Stomach (tissue), 9 donors: ENCODE data around the gene CNRIP1. TPM values are rescaled to one million over a fixed set of nuclear protein-coding genes. Genes with fewer than 3 reads are reported as not detected.

ENCODE experiments used
- DNase-seq, 2 donors: peaks; one replicate each; pipeline versions ENCODE4 v3.0.0 to v3.0.0-alpha.2; 2013 to 2019
- H3K27ac ChIP-seq, 5 donors: fragments of 200-600 bp in 4 of 5; sonication (generic) in 4 of 5; one replicate each; pipeline ENCODE4 v1.5.1; 2013 to 2019; ENCODE audit warnings: mild to moderate bottlenecking in 1 of 5, moderate library complexity in 1 of 5
- H3K27me3 ChIP-seq, 3 donors: fragments of 200-600 bp; sonication (generic); one replicate each; pipeline ENCODE4 v1.5.1; 2017 to 2019; ENCODE audit warnings: mixed run types in 1 of 3
- H3K36me3 ChIP-seq, 4 donors: fragments of 200-600 bp; sonication (generic); 1 replicate in 3 of 4; 2 replicates in 1 of 4; pipeline ENCODE4 v1.5.1; 2016 to 2019
- H3K4me1 ChIP-seq, 4 donors: fragments of 200-600 bp; sonication (generic); one replicate each; pipeline ENCODE4 v1.5.1; 2016 to 2019
- H3K4me3 ChIP-seq, 4 donors: fragments of 200-600 bp; sonication (generic) in 3 of 4; one replicate each; pipeline ENCODE4 v1.5.1; 2016 to 2019; ENCODE audit warnings: mild to moderate bottlenecking in 1 of 4
- H3K9me3 ChIP-seq, 4 donors: fragments of 200-600 bp; sonication (generic); one replicate each; pipeline ENCODE4 v1.5.1; 2016 to 2019
- CTCF ChIP-seq, 7 experiments: fragments of 450-650 bp in 4 of 7; fragments of 200-600 bp in 3 of 7; sonication (generic) in 3 of 7; IDR thresholded peaks; one replicate each; pipeline ENCODE4 v1.5.1; 2016 to 2019; ENCODE audit warnings: antibody characterized with exemption in 7 of 7, control low read depth in 2 of 7, mild to moderate bottlenecking in 1 of 7
- EP300 ChIP-seq: sonication (generic); formaldehyde crosslinking; IDR thresholded peaks from one replicate; pipeline ENCODE4 v1.6.1; 2017; ENCODE audit warnings: antibody characterized with exemption
- POLR2A ChIP-seq, 4 donors: fragments of 450-650 bp; IDR thresholded peaks; one replicate each; pipeline ENCODE4 v1.6.1; 2016; ENCODE audit warnings: antibody characterized with exemption in 4 of 4, control low read depth in 2 of 4, mild to moderate bottlenecking in 1 of 4, moderate library complexity in 1 of 4
- POLR2AphosphoS5 ChIP-seq, 3 donors: sonication (generic); formaldehyde crosslinking; IDR thresholded peaks; one replicate each; pipeline ENCODE4 v1.6.1; 2016; ENCODE audit warnings: antibody characterized with exemption in 3 of 3
- WGBS, 5 donors: extraction: QIAGEN DNeasy Blood & Tissue Kit in 3 of 5; methylation state at CpG; one replicate each; pipeline versions ENCODE4 v1.1.5 to v1.1.7; 2013 to 2018; 5-methylcytosine and 5-hydroxymethylcytosine counted together
- intact Hi-C: fragments of 100-400 bp; cut with DNase I; formaldehyde crosslinking; loops from one replicate; pipeline ENCODE4 v1.15.1; 2023; ENCODE audit warnings: low total_unique reads
- polyA plus RNA-seq, 3 donors: library from polyadenylated mRNA; stranded (reverse); fragments of 200-250 nt; gene quantifications; one replicate each; pipeline ENCODE4 v1.2.3, GENCODE V29; 2013
- total RNA-seq, 5 donors: library from RNA; depleted of rRNA; stranded (reverse); fragments of >200 nt; gene quantifications; one replicate each; pipeline versions ENCODE4 v1.1.0 to v1.2.3, GENCODE V29; 2014 to 2016
- donor health status: healthy with polysubstance abuse.
- donor health status: Bipolar disorder and iron deficiency.
- donor health status: healthy.

Gene CNRIP1
- total and polyA plus RNA-seq, 8 donors: 6.2 to 107 (median 21.4) TPM; not detected in 1

GRCh38 chr2:68362749-68363148 lies 43.0 kb upstream of the CNRIP1 start:
- no peak for DNase-seq
- TF ChIP-seq CTCF (IDR thresholded peaks at IDR 0.05) (no peak), POLR2A (IDR thresholded peaks at IDR 0.05) (no peak), EP300 (no peak), POLR2AphosphoS5 (IDR thresholded peaks at IDR 0.05) (no peak)
- H3K36me3 ChIP-seq: no peaks in the 10 kb centered on the region
- no peak overlapping the region for H3K4me3 ChIP-seq
- H3K4me1 ChIP-seq: peaks cover 0 to 6% (median 2%) of the 10 kb centered on the region in 4 donors
- intact Hi-C loops: loop anchor here (5.0 kb wide), 1 partner anchor 85 kb away; no protein-coding TSS in a partner anchor
- WGBS, 5 donors: 78 to 90% (median 88%) methylated on average over 7 of the region's 7 CpGs
- H3K27me3 ChIP-seq: no peaks in the 10 kb centered on the region
- peak overlapping the region in 1 of 5 donors; percentile 10 for H3K27ac ChIP-seq
- H3K9me3 ChIP-seq: no peaks in the 10 kb centered on the region

GRCh38 chr2:68362069-68362468 lies 42.3 kb upstream of the CNRIP1 start:
- H3K4me3 ChIP-seq: peak overlapping the region in 1 of 4 donors; percentile 13
- peak in 5 of 7 experiments; percentile 42 to 80 (median 59) for TF ChIP-seq CTCF (IDR thresholded peaks at IDR 0.05)
- no peak for TF ChIP-seq EP300
- peak in 1 of 3 donors; percentile 83 for TF ChIP-seq POLR2AphosphoS5 (IDR thresholded peaks at IDR 0.05)
- WGBS, 5 donors: 27 to 46% (median 31%) methylated on average over 12 of the region's 12 CpGs
- intact Hi-C loops: loop anchor here (5.0 kb wide), 1 partner anchor 85 kb away; no protein-coding TSS in a partner anchor
- peak; percentile 78 to 83 for DNase-seq
- H3K27me3 ChIP-seq: no peaks in the 10 kb centered on the region
- no peaks in the 10 kb centered on the region for H3K9me3 ChIP-seq
- no peaks in the 10 kb centered on the region for H3K36me3 ChIP-seq
- peaks cover 0 to 6% (median 2%) of the 10 kb centered on the region in 4 donors for H3K4me1 ChIP-seq
- peak overlapping the region in 1 of 5 donors; percentile 10 for H3K27ac ChIP-seq

GRCh38 chr2:68359889-68360288 lies 40.1 kb upstream of the CNRIP1 start:
- peak in 1 of 7 experiments; percentile 17 for TF ChIP-seq CTCF (IDR thresholded peaks at IDR 0.05)
- no peak for TF ChIP-seq EP300
- intact Hi-C loops: loop anchor here (5.0 kb wide), 1 partner anchor 87 kb away; no protein-coding TSS in a partner anchor
- peaks cover 0 to 6% (median 2%) of the 10 kb centered on the region in 4 donors for H3K4me1 ChIP-seq
- DNase-seq: no peak
- H3K36me3 ChIP-seq: no peaks in the 10 kb centered on the region
- H3K27me3 ChIP-seq: no peaks in the 10 kb centered on the region
- no peaks in the 10 kb centered on the region for H3K9me3 ChIP-seq
- no peak overlapping the region for H3K27ac ChIP-seq
- 80 to 92% (median 86%) methylated on average over 3 of the region's 3 CpGs for WGBS, 5 donors
- no peak overlapping the region for H3K4me3 ChIP-seq

- H3K9me3 ChIP-seq: no peaks in the 10 kb centered on the region
- H3K27ac ChIP-seq: no peak overlapping the region
- H3K27me3 ChIP-seq: no peaks in the 10 kb centered on the region
- H3K36me3 ChIP-seq: no peaks in the 10 kb centered on the region
- intact Hi-C loops: no loop called here
- TF ChIP-seq EP300 (no peak), POLR2AphosphoS5 (IDR thresholded peaks at IDR 0.05) (no peak), CTCF (IDR thresholded peaks at IDR 0.05) (peak in 2 of 7 experiments; percentile 8 to 20), POLR2A (IDR thresholded peaks at IDR 0.05) (no peak)
- peaks cover 0 to 6% (median 2%) of the 10 kb centered on the region in 4 donors for H3K4me1 ChIP-seq
- 67 to 80% (median 72%) methylated on average over 6 of the region's 6 CpGs for WGBS, 5 donors
- peak in 1 of 2 donors; percentile 54 for DNase-seq
- H3K4me3 ChIP-seq: no peak overlapping the region
These were observed 38.0 kb upstream of the CNRIP1 start for GRCh38 chr2:68357605-68358337.
